Psoas muscle (tissue), 8 donors: ENCODE results near the gene ZMIZ1. TPM values are rescaled to one million over a fixed set of nuclear protein-coding genes. Genes with fewer than 3 reads are reported as not detected.

Experiments
- ATAC-seq, 4 donors: fragments of 200-7000 bp; cut with Tn5 transposase; one replicate each; pipeline ENCODE4 v1.9.1; 2020; ENCODE audit warnings: moderate library complexity in 3 of 4, mild to moderate bottlenecking in 2 of 4
- DNase-seq, 2 donors: peaks; one replicate each; pipeline ENCODE4 v3.0.0-alpha.2; 2020
- H3K27ac ChIP-seq: fragments of 200-600 bp; one replicate; pipeline ENCODE4 v1.8.0; 2022
- H3K27me3 ChIP-seq, 3 donors: fragments of 200-600 bp in 1 of 3; one replicate each; pipeline versions ENCODE4 v1.6.1 to v1.8.0; 2013 to 2022; ENCODE audit warnings: low read length in 2 of 3, mild to moderate bottlenecking in 2 of 3, moderate library complexity in 1 of 3; ENCODE audit not compliant: insufficient read depth in 3 of 3
- H3K36me3 ChIP-seq, 2 donors: fragments of 200-600 bp in 1 of 2; one replicate each; pipeline versions ENCODE4 v1.6.1 to v1.8.0; 2013 to 2022; ENCODE audit warnings: low read depth in 1 of 2, mild to moderate bottlenecking in 1 of 2, moderate library complexity in 1 of 2; ENCODE audit not compliant: insufficient read depth in 1 of 2
- H3K4me1 ChIP-seq: fragments of 200-600 bp; one replicate; pipeline ENCODE4 v1.8.0; 2022
- H3K4me3 ChIP-seq: fragments of 200-600 bp; one replicate; pipeline ENCODE4 v1.8.0; 2022; ENCODE audit warnings: mild to moderate bottlenecking
- H3K9me3 ChIP-seq: fragments of 200-600 bp; one replicate; pipeline ENCODE4 v1.8.0; 2022
- CTCF ChIP-seq: fragments of 200-600 bp; IDR thresholded peaks from one replicate; pipeline ENCODE4 v1.8.0; 2022; ENCODE audit warnings: antibody characterized with exemption
- WGBS, 3 donors: extraction: QIAGEN DNeasy Blood & Tissue Kit; methylation state at CpG; one replicate each; pipeline versions ENCODE4 v1.1.6 to v1.1.7; 2013; 5-methylcytosine and 5-hydroxymethylcytosine counted together
- intact Hi-C, 2 donors: fragments of 100-400 bp; cut with DNase I; formaldehyde crosslinking; loops; one replicate each; pipeline versions ENCODE4 v1.11.0 to v1.14.2; 2022
- polyA plus RNA-seq, 3 donors: library from polyadenylated mRNA; stranded (reverse); fragments of 200-250 nt; gene quantifications; one replicate each; pipeline ENCODE4 v1.2.3, GENCODE V29; 2013
- total RNA-seq, 4 donors: library from RNA; stranded (reverse); fragmentation: NEBNext Ultra II Directional in 2 of 4; extraction: Animal tissue kit (Norgen Biotek cat#: 25700) in 2 of 4; gene quantifications; one replicate each; pipeline versions ENCODE4 v1.2.1 to v1.2.4, GENCODE V29; 2021 to 2023
- donor health status: healthy with polysubstance abuse.
- donor health status: DM: no; HTN: no; CAD: no; lungs with moderate emphysema.
- donor health status: Bipolar disorder and iron deficiency.
- donor health status: healthy.
- donor health status: DM: yes; HTN: yes; CAD: no.
- donor health status: DM: no; HTN: no; CAD: no.
- donor health status: DM: no; HTN: no; CAD: no.
- donor health status: DM: yes; HTN: yes; CAD: no.

The ZMIZ1 gene
- total and polyA plus RNA-seq, 7 donors, result 10.4 to 37.6 (median 30.0) TPM

- DNase-seq (no peak), ATAC-seq (no peak)
- Histone ChIP-seq H3K27me3 (no peaks in the 10 kb centered on the region), H3K4me3 (no peak overlapping the region), H3K9me3 (no peaks in the 10 kb centered on the region), H3K4me1 (no peaks in the 10 kb centered on the region), H3K36me3 (peaks cover 2 to 87% of the 10 kb centered on the region in 2 donors), H3K27ac (no peak overlapping the region)
- 40 to 100% (median 93%) methylated on average over 1 of the region's 1 CpG for WGBS, 3 donors
- intact Hi-C loops, result no loop called here
- TF ChIP-seq CTCF, result no peak
Observed at GRCh38 chr10:79210672-79211071, 141.9 kb downstream of the ZMIZ1 start.

- TF ChIP-seq CTCF, result no peak
- Histone ChIP-seq H3K9me3 (no peaks in the 10 kb centered on the region), H3K36me3 (peaks cover 2 to 87% of the 10 kb centered on the region in 2 donors), H3K27ac (no peak overlapping the region), H3K27me3 (no peaks in the 10 kb centered on the region), H3K4me3 (no peak overlapping the region), H3K4me1 (no peaks in the 10 kb centered on the region)
- WGBS, 3 donors, result 87 to 92% (median 91%) methylated on average over 13 of the region's 13 CpGs
- intact Hi-C loops, result no loop called here
- ATAC-seq, result no peak
- DNase-seq, result no peak
Observed at GRCh38 chr10:79211616-79212015, 142.8 kb downstream of the ZMIZ1 start.

GRCh38 chr10:79215531-79215930 is 146.8 kb downstream of the ZMIZ1 start:
- ATAC-seq (no peak), DNase-seq (no peak)
- no peaks in the 10 kb centered on the region for H3K4me1 ChIP-seq
- intact Hi-C loops, result no loop called here
- TF ChIP-seq CTCF, result no peak
- H3K27ac ChIP-seq, result no peak overlapping the region
- H3K36me3 ChIP-seq, result peaks cover 2 to 68% of the 10 kb centered on the region in 2 donors
- WGBS, 3 donors, result 96 to 98% (median 96%) methylated on average over 5 of the region's 5 CpGs
- no peaks in the 10 kb centered on the region for H3K27me3 ChIP-seq
- no peak overlapping the region for H3K4me3 ChIP-seq
- H3K9me3 ChIP-seq, result no peaks in the 10 kb centered on the region

GRCh38 chr10:79219322-79219957 is 150.7 kb downstream of the ZMIZ1 start:
- no peak for DNase-seq
- no peak overlapping the region for H3K4me3 ChIP-seq
- WGBS, 3 donors, result 94 to 97% (median 96%) methylated on average over 3 of the region's 3 CpGs
- peaks cover 2 to 45% of the 10 kb centered on the region in 2 donors for H3K36me3 ChIP-seq
- H3K27me3 ChIP-seq, result no peaks in the 10 kb centered on the region
- H3K27ac ChIP-seq, result no peak overlapping the region
- intact Hi-C loops, result no loop called here
- H3K4me1 ChIP-seq, result peaks cover 20% of the 10 kb centered on the region
- H3K9me3 ChIP-seq, result no peaks in the 10 kb centered on the region
- ATAC-seq, result peak in 3 of 4 donors; percentile 22 to 38 (median 33)
- no peak for TF ChIP-seq CTCF

GRCh38 chr10:79220307-79220706 is 151.5 kb downstream of the ZMIZ1 start:
- Histone ChIP-seq H3K4me1 (peaks cover 20% of the 10 kb centered on the region), H3K27ac (no peak overlapping the region), H3K27me3 (no peaks in the 10 kb centered on the region), H3K4me3 (no peak overlapping the region), H3K36me3 (peaks cover 2 to 42% of the 10 kb centered on the region in 2 donors), H3K9me3 (no peaks in the 10 kb centered on the region)
- ATAC-seq (no peak), DNase-seq (no peak)
- no peak for TF ChIP-seq CTCF
- 73 to 75% (median 73%) methylated on average over 7 of the region's 7 CpGs for WGBS, 3 donors
- intact Hi-C loops, result loop anchor here in 1 of 2 donors (2.0 kb wide), 1 partner anchor 22 kb away; no protein-coding TSS in a partner anchor
